Endodermal cell (in vitro differentiated cells): ENCODE results near the gene SEMA6C. TPM values are rescaled to one million over a fixed set of nuclear protein-coding genes. Genes with fewer than 3 reads are reported as not detected.

Experiments
- DNase-seq: peaks from one replicate; pipeline ENCODE4 v3.0.0-alpha.2; 2017
- H3K27ac ChIP-seq: 2 replicates; pipeline ENCODE4 v1.5.1; 2013; ENCODE audit warnings: mild to moderate bottlenecking, low read depth, low read length, moderate library complexity
- H3K27me3 ChIP-seq: 2 replicates; pipeline ENCODE4 v1.6.1; 2013; ENCODE audit warnings: mild to moderate bottlenecking, low read length, moderate library complexity; ENCODE audit not compliant: insufficient read depth, control insufficient read depth, poor library complexity, severe bottlenecking
- H3K36me3 ChIP-seq: 2 replicates; pipeline ENCODE4 v1.7.0; 2013; ENCODE audit warnings: mild to moderate bottlenecking, low read length, moderate library complexity; ENCODE audit not compliant: control insufficient read depth, insufficient read depth
- H3K4me1 ChIP-seq: one replicate; pipeline ENCODE4 v1.7.0; 2013; ENCODE audit warnings: low read length; ENCODE audit not compliant: control insufficient read depth, insufficient read depth
- H3K4me3 ChIP-seq: 2 replicates; pipeline ENCODE4 v1.5.1; 2013; ENCODE audit warnings: mild to moderate bottlenecking, low read length, moderate library complexity
- H3K9ac ChIP-seq: 2 replicates; pipeline ENCODE4 v1.6.1; 2013; ENCODE audit warnings: mild to moderate bottlenecking, low read length, moderate library complexity; ENCODE audit not compliant: poor library complexity, severe bottlenecking; ENCODE audit errors: extremely low read depth
- H3K9me3 ChIP-seq: 2 replicates; pipeline ENCODE4 v1.6.1; 2013; ENCODE audit warnings: mild to moderate bottlenecking, low read length, moderate library complexity; ENCODE audit not compliant: control insufficient read depth
- H3K27ac Mint-ChIP-seq: 2 replicates; pipeline ENCODE4 v1.8.0; 2020; ENCODE audit warnings: mixed read lengths
- H3K27me3 Mint-ChIP-seq: 2 replicates; pipeline ENCODE4 v1.8.0; 2021; ENCODE audit warnings: mild to moderate bottlenecking, mixed read lengths; ENCODE audit not compliant: insufficient read depth
- H3K36me3 Mint-ChIP-seq: 2 replicates; pipeline ENCODE4 v1.8.0; 2020; ENCODE audit warnings: low read depth, mixed read lengths
- H3K4me1 Mint-ChIP-seq: 2 replicates; pipeline ENCODE4 v1.8.0; 2020; ENCODE audit warnings: mixed read lengths
- H3K4me3 Mint-ChIP-seq: 2 replicates; pipeline ENCODE4 v1.8.0; 2020; ENCODE audit warnings: mild to moderate bottlenecking, moderate library complexity, mixed read lengths
- H3K9me3 Mint-ChIP-seq: 2 replicates; pipeline ENCODE4 v1.8.0; 2020; ENCODE audit warnings: mild to moderate bottlenecking, mixed read lengths
- WGBS, 2 experiments: methylation state at CpG; one replicate each; pipeline versions ENCODE4 v1.1.5 to v1.1.7; 2013; ENCODE audit warnings: missing lambda C conversion rate in 2 of 2, mixed read lengths in 1 of 2; ENCODE audit not compliant: insufficient coverage in 1 of 2, insufficient read length in 1 of 2; 5-methylcytosine and 5-hydroxymethylcytosine counted together
- total RNA-seq, 2 donors: library from RNA; stranded (reverse); fragmentation: NEBNext Ultra II Directional in 1 of 2; extraction: Animal tissue kit (Norgen Biotek cat#: 25700) in 1 of 2; gene quantifications; 2 replicates in 1 of 2; 3 replicates in 1 of 2; pipeline ENCODE4 v1.2.1, GENCODE V29; 2021
- TF ChIP-seq, protein P1 (sequence below): fragments of 200-600 bp; sonication (generic); conservative IDR thresholded peaks from 2 replicates; pipeline ENCODE4 v1.5.0; 2021; ENCODE audit warnings: antibody characterized with exemption, mild to moderate bottlenecking

SEMA6C gene
- total RNA-seq, 2 donors from 2014 or later = 23.8 to 26.5 TPM

DNA sequence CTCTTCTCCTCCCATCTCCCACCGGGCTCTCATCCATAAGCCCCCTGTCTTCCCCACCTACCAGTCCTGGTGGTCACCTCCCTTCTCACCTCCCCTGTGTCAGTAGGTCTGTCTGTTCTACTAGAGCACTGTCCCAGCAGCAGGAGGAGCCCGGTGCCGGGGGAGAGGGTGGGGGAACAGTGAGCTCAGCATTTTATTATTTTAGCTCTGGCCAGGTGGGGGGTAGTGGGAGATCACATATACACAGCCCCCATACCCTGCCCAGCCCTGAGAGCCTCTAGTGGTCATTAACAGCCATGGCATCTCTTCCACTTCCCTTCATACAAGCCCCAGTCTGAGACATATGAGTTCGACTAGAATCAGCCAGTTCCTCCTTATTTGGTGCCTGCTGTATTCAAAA is 29.4 kb upstream of the SEMA6C start, which contains the start of gene TMOD4:
TMOD4 (minus strand) TSS at position 119 of the 400 bp plus-strand sequence. CDS start 1,106 bp downstream, outside the sequence.
- H3K4me3 Mint-ChIP-seq = no peak within 1 kb of the TSS
- H3K27ac Mint-ChIP-seq = peak within 1 kb of the TSS; percentile 27
- H3K27me3 Mint-ChIP-seq = no peaks in the 10 kb centered on the region

DNA sequence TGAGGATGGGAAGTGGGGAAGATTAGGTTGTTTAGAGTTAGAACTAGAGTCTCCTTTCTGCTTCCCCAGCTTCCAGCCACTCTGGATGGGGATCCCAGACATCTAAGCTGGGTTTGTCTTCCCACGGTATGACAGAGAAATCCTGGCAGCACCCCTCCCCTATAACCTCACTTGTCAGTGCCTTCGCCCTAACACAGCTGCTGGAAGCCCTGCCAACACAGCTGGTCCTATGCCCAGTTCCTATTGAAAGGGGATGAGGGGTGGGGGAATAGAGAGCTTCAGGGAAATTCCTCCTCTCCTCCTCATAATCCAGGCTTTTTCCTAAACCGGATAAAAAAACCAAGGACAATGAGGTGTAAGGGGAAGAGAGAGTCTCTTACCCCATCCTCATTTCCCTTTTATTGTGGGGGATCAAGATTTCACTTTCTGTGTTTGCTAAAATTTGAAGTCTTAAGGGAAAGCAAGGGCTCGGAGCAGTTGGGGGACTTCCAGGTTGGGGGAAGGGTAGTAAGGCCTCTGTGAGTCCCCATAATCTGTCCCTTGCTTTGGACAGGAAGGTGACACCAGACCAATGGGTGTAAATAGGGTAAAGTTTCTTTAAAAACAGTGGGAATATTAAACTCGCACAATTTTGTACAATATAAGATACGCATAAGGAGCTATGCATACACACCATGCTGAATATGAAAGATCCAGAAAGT is 28.8 kb upstream of the SEMA6C start:
- Histone ChIP-seq H3K36me3 (peaks cover 56% of the 10 kb centered on the region), H3K27me3 (no peaks in the 10 kb centered on the region), H3K9ac (no peak overlapping the region), H3K4me1 (no peaks in the 10 kb centered on the region), H3K27ac (no peak overlapping the region), H3K4me3 (no peak overlapping the region), H3K9me3 (no peaks in the 10 kb centered on the region)
- 85 to 93% methylated on average over 4 to 5 of the region's 6 CpGs for whole genome bisulfite sequencing, 2 experiments
- peaks cover 55% of the 10 kb centered on the region for H3K36me3 Mint-ChIP-seq
- peaks cover 4% of the 10 kb centered on the region for H3K4me1 Mint-ChIP-seq
- H3K27me3 Mint-ChIP-seq = no peaks in the 10 kb centered on the region
- no peak overlapping the region for H3K4me3 Mint-ChIP-seq
- no peak overlapping the region for H3K27ac Mint-ChIP-seq
- DNase-seq = no peak
- no peaks in the 10 kb centered on the region for H3K9me3 Mint-ChIP-seq
- TF ChIP-seq, protein P1, sequence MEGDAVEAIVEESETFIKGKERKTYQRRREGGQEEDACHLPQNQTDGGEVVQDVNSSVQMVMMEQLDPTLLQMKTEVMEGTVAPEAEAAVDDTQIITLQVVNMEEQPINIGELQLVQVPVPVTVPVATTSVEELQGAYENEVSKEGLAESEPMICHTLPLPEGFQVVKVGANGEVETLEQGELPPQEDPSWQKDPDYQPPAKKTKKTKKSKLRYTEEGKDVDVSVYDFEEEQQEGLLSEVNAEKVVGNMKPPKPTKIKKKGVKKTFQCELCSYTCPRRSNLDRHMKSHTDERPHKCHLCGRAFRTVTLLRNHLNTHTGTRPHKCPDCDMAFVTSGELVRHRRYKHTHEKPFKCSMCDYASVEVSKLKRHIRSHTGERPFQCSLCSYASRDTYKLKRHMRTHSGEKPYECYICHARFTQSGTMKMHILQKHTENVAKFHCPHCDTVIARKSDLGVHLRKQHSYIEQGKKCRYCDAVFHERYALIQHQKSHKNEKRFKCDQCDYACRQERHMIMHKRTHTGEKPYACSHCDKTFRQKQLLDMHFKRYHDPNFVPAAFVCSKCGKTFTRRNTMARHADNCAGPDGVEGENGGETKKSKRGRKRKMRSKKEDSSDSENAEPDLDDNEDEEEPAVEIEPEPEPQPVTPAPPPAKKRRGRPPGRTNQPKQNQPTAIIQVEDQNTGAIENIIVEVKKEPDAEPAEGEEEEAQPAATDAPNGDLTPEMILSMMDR = no peak

More for the DNA sequence above, 29.4 kb upstream of the SEMA6C start, which contains the start of gene TMOD4:
- no peak for DNase-seq
- H3K4me1 Mint-ChIP-seq = peaks cover 2% of the 10 kb centered on the region
- H3K27ac ChIP-seq = no peak within 1 kb of the TSS
- no peak within 1 kb of the TSS for H3K9ac ChIP-seq
- H3K9me3 Mint-ChIP-seq = no peaks in the 10 kb centered on the region
- peaks cover 61% of the 10 kb centered on the region for H3K36me3 Mint-ChIP-seq
- WGBS, 2 experiments = 91% methylated on average over 4 of the region's 4 CpGs; no CpG with 5 or more reads in 1 of the 2 experiments
- no peaks in the 10 kb centered on the region for H3K27me3 ChIP-seq
- H3K9me3 ChIP-seq = no peaks in the 10 kb centered on the region
- no peak within 1 kb of the TSS for H3K4me3 ChIP-seq
- H3K36me3 ChIP-seq = peaks cover 61% of the 10 kb centered on the region
- TF ChIP-seq, protein P1 = peak; percentile 76
- no peaks in the 10 kb centered on the region for H3K4me1 ChIP-seq

DNA sequence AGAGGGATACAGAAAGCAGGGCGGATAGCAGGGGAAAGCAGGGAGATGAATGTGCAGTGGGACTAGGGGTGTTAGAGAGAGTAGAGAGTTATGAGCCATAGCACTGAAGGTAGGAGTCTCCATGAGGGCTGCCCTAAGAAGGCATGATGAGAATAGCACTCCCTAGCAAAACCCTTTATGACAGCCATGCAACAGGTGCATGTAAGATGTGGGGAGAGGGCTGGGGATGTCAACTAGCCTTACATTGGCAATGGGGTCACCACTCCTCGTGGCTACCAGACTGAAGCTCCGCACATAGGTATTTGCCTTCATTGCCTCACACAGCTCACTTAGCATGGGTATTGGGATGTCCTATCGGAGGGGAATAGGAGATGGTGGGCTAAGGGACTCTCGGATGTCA is 24.8 kb upstream of the SEMA6C start:
- Mint-ChIP-seq H3K27me3 (no peaks in the 10 kb centered on the region), H3K4me3 (no peak overlapping the region), H3K36me3 (peaks cover 48% of the 10 kb centered on the region), H3K27ac (peak overlapping the region; percentile 93), H3K4me1 (peaks cover 7% of the 10 kb centered on the region), H3K9me3 (no peaks in the 10 kb centered on the region)
- DNase-seq = no peak
- 84 to 93% methylated on average over 3 to 5 of the region's 5 CpGs for WGBS, 2 experiments
- H3K4me3 ChIP-seq = no peak overlapping the region
- H3K9me3 ChIP-seq = no peaks in the 10 kb centered on the region
- peaks cover 49% of the 10 kb centered on the region for H3K36me3 ChIP-seq
- H3K9ac ChIP-seq = no peak overlapping the region
- TF ChIP-seq, protein P1 = no peak
- H3K27me3 ChIP-seq = no peaks in the 10 kb centered on the region
- H3K27ac ChIP-seq = no peak overlapping the region
- peaks cover 5% of the 10 kb centered on the region for H3K4me1 ChIP-seq
